GM12878 (cell line): ENCODE data around the gene DYNLT4. TPM values are rescaled to one million over a fixed set of nuclear protein-coding genes. Genes with fewer than 3 reads are reported as not detected.

ENCODE experiments used
- ATAC-seq: fragments of 200-7000 bp; cut with Tn5 transposase; 3 replicates; pipeline ENCODE4 v1.9.1; 2020; ENCODE audit warnings: mild to moderate bottlenecking, moderate library complexity
- Bru-seq: library from RNA; stranded (reverse); fragments of 400-500 nt; gene quantifications from one replicate; lab custom pipeline; 2021; lab: Mats Ljungman, UMichigan
- BruChase-seq, 2 experiments: library from RNA; stranded (reverse); fragments of 400-500 nt; gene quantifications; one replicate each; lab custom pipeline; 2021; lab: Mats Ljungman, UMichigan
- BruUV-seq: library from RNA; stranded (reverse); fragments of 400-500 nt; replicated peaks from 2 replicates; lab custom pipeline; 2021; lab: Mats Ljungman, UMichigan
- CTCF ChIA-PET: fragments of 300-600 bp; sonication (Branson Sonifier 250); formaldehyde crosslinking; extraction: SDS; loops from one replicate; lab custom pipeline; 2021; ENCODE audit warnings: inconsistent platforms; lab: Yijun Ruan, JAX
- POLR2A ChIA-PET: fragments of 350-600 bp; formaldehyde crosslinking; extraction: SDS; loops from one replicate; lab custom pipeline; 2021; ENCODE audit warnings: inconsistent platforms; lab: Charles Lee
- RAD21 ChIA-PET: fragments of 300-600 bp; sonication (Branson Sonifier 250); formaldehyde crosslinking; loops from one replicate; lab custom pipeline; 2023; ENCODE audit warnings: antibody characterized with exemption; ENCODE audit not compliant: unreplicated experiment; lab: Charles Lee
- SMC1A ChIA-PET: fragments of 300-600 bp; sonication (Branson Sonifier 250); formaldehyde crosslinking; loops from one replicate; lab custom pipeline; 2023; ENCODE audit not compliant: unreplicated experiment, uncharacterized antibody; lab: Charles Lee
- DNase-seq: peaks from one replicate; pipeline ENCODE4 v3.0.0-alpha.2; 2011; ENCODE audit warnings: low read depth, low spot score
- FAIRE-seq: peaks from 3 replicates; lab custom pipeline; 2011; peaks lifted over from hg19 to GRCh38; lab: Jason Lieb, UNC
- H2AFZ ChIP-seq: 2 replicates; pipeline ENCODE4 v1.6.0; 2011; ENCODE audit warnings: low read depth, low read length, control low read depth; ENCODE audit not compliant: control insufficient read depth
- H3K27ac ChIP-seq: 2 replicates; pipeline ENCODE4 v1.5.1; 2011; ENCODE audit warnings: control low read depth; ENCODE audit not compliant: control insufficient read depth, insufficient read depth
- H3K27me3 ChIP-seq, 2 experiments: replicated peaks in 1 of 2; 2 replicates each; pipeline versions ENCODE4 v1.6.0 to v1.6.1; 2011; ENCODE audit warnings: low read length in 1 of 2; ENCODE audit not compliant: control insufficient read depth in 2 of 2, insufficient read depth in 2 of 2
- H3K36me3 ChIP-seq, 2 experiments: 2 replicates each; pipeline ENCODE4 v1.5.1; 2011; ENCODE audit warnings: low read length in 1 of 2; ENCODE audit not compliant: control insufficient read depth in 2 of 2, insufficient read depth in 2 of 2
- H3K4me1 ChIP-seq: 2 replicates; pipeline ENCODE4 v1.6.1; 2011; ENCODE audit warnings: mild to moderate bottlenecking, low read length, moderate library complexity, mixed read lengths; ENCODE audit not compliant: control insufficient read depth, insufficient read depth
- H3K4me2 ChIP-seq: 2 replicates; pipeline ENCODE4 v1.6.0; 2011; ENCODE audit warnings: control low read depth; ENCODE audit not compliant: control insufficient read depth, insufficient read depth
- H3K4me3 ChIP-seq: fragments of 200-600 bp; sonication (generic); 2 replicates; pipeline ENCODE4 v1.5.1; 2016
- H3K79me2 ChIP-seq: 2 replicates; pipeline ENCODE4 v1.6.0; 2011; ENCODE audit warnings: low read length; ENCODE audit not compliant: control insufficient read depth, insufficient read depth
- H3K9ac ChIP-seq: 2 replicates; pipeline ENCODE4 v1.8.0; 2011; ENCODE audit warnings: low read length, control low read depth, mixed read lengths; ENCODE audit not compliant: control insufficient read depth, insufficient read depth
- H3K9me3 ChIP-seq: replicated peaks from 3 replicates; pipeline ENCODE4 v1.5.1; 2011; ENCODE audit warnings: mild to moderate bottlenecking, low read length; ENCODE audit not compliant: control insufficient read depth, insufficient read depth
- H4K20me1 ChIP-seq: 2 replicates; pipeline ENCODE4 v1.6.0; 2011; ENCODE audit not compliant: control insufficient read depth, insufficient read depth
- CHD2 ChIP-seq: IDR thresholded peaks from 2 replicates; pipeline ENCODE4 v1.6.1; 2011; ENCODE audit warnings: low read depth, low read length, improper control_type of control experiment, borderline replicate concordance
- KLF5 ChIP-seq: fragments of 450-650 bp; IDR thresholded peaks from 2 replicates; pipeline ENCODE4 v1.6.1; 2014; ENCODE audit warnings: mild to moderate bottlenecking; ENCODE audit not compliant: partially characterized antibody
- NFIC ChIP-seq: IDR thresholded peaks from 2 replicates; pipeline ENCODE4 v1.6.1; 2012; ENCODE audit warnings: low read depth, mild to moderate bottlenecking, inconsistent platforms, low read length, moderate library complexity
- NR2F1 ChIP-seq: fragments of 450-650 bp; conservative IDR thresholded peaks from 2 replicates; pipeline ENCODE4 v1.6.1; 2017; ENCODE audit warnings: mild to moderate bottlenecking
- SPI1 ChIP-seq: IDR thresholded peaks from 2 replicates; pipeline ENCODE4 v1.6.1; 2011; ENCODE audit warnings: low read depth, mild to moderate bottlenecking, low read length, moderate library complexity, borderline replicate concordance; ENCODE audit not compliant: insufficient read depth
- STAT3 ChIP-seq: IDR thresholded peaks from 2 replicates; pipeline ENCODE4 v1.6.1; 2011; ENCODE audit warnings: low read depth, low read length, improper control_type of control experiment
- WGBS: methylation state at CpG from one replicate; pipeline ENCODE4 v1.1.6; 2016; ENCODE audit warnings: low lambda C conversion rate; ENCODE audit not compliant: insufficient replicate concordance, insufficient coverage; ENCODE audit errors: missing lambda C conversion rate; 5-methylcytosine and 5-hydroxymethylcytosine counted together
- in situ Hi-C: fragments of 300-500 bp; cut with MboI; formaldehyde crosslinking; loops from 9 replicates; pipeline ENCODE4 v1.14.3; 2018; ENCODE audit warnings: mixed read lengths
- intact Hi-C: fragments of 100-400 bp; cut with micrococcal nuclease; formaldehyde crosslinking; loops from one replicate; pipeline ENCODE4 v1.14.2; 2022; ENCODE audit not compliant: unreplicated experiment
- long read RNA-seq, 2 experiments: library from polyadenylated mRNA; unstranded; transcript quantifications; one replicate each; pipeline ENCODE4 v2.0.0, GENCODE V29; 2019 to 2020
- polyA minus RNA-seq, 3 experiments: library from RNA; depleted of rRNA, polyadenylated mRNA; stranded (reverse); fragments of >200 nt; gene quantifications; 2 replicates each; pipeline ENCODE4 v1.2.3, GENCODE V29; 2011
- polyA plus RNA-seq, 11 experiments: library from polyadenylated mRNA; depleted of rRNA in 4 of 11; unstranded in 6 of 11; stranded (reverse) in 5 of 11; fragments of >200 nt; fragmentation: Nextera tagmentation in 4 of 11; fragmentation: Illumina TruSeq in 1 of 11; extraction: Ambion mirVana in 4 of 11; extraction: Trizol in 1 of 11; gene quantifications; 1 replicate in 1 of 11; 2 replicates in 10 of 11; pipeline versions ENCODE4 v1.2.1 to v1.2.3, GENCODE V29; 2011 to 2016; ENCODE audit warnings: inconsistent platforms in 2 of 11, missing spikeins in 2 of 11, low read depth in 1 of 11
- total RNA-seq, 4 experiments: library from RNA; depleted of rRNA in 3 of 4; stranded (reverse); fragments of >200 nt in 3 of 4; fragmentation: Illumina TruSeq in 1 of 4; extraction: Trizol in 1 of 4; gene quantifications; 2 replicates each; pipeline versions ENCODE4 v1.2.1 to v1.2.3, GENCODE V29; 2013 to 2021

The DYNLT4 gene, protein sequence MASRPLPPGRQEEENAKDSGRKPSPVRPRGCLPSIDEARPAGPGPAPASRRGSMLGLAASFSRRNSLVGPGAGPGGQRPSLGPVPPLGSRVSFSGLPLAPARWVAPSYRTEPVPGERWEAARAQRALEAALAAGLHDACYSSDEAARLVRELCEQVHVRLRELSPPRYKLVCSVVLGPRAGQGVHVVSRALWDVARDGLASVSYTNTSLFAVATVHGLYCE
- total RNA-seq (2013; cell fraction: nucleolus; rRNA removed), result 1.3 TPM in 1 of 2 replicates, not detected in the other
- total RNA-seq (2014; rRNA removed), result not detected in 2 replicates
- total RNA-seq (2014; rRNA removed; fragmentation: Illumina TruSeq; extraction: Trizol), result not detected in 2 replicates
- total RNA-seq (2021), result 0.28 and 0.45 TPM in 2 replicates
- polyA plus RNA-seq (2011; ENCODE audit: low read depth), result not detected
- polyA plus RNA-seq (2011; rRNA removed), result not detected in 2 replicates
- polyA plus RNA-seq (2011; cell fraction: cytosol; rRNA removed), result 0.10 TPM in 1 of 2 replicates, not detected in the other
- 0.22 TPM in 1 of 2 replicates, not detected in the other for polyA plus RNA-seq (2011; cell fraction: nucleus; rRNA removed)
- polyA plus RNA-seq (2012), result not detected in 2 replicates
- not detected in 2 replicates for polyA plus RNA-seq (2014; fragmentation: Illumina TruSeq; extraction: Trizol)
- not detected for polyA plus RNA-seq (2014; fragmentation: Nextera tagmentation; extraction: Ambion mirVana)
- not detected in 2 replicates for polyA plus RNA-seq (2014; rRNA removed)
- polyA plus RNA-seq (2016; fragmentation: Nextera tagmentation; extraction: Ambion mirVana), result under 1 TPM in 1 of 2 experiments, not detected in 1; 0.23 TPM
- not detected in 2 replicates for polyA minus RNA-seq (2011; rRNA and poly(A)+ RNA removed)
- polyA minus RNA-seq (2011; cell fraction: cytosol; rRNA and poly(A)+ RNA removed), result not detected in 2 replicates
- polyA minus RNA-seq (2011; cell fraction: nucleus; rRNA and poly(A)+ RNA removed), result 0.57 and 0.60 TPM in 2 replicates
- Bru-seq, nascent RNA, result percentile 36 among the genes with signal in this experiment
- BruChase-seq, experiment 1, labeled RNA remaining after a 6-hour chase, result percentile 22 among the genes with signal in this experiment
- BruChase-seq, experiment 2, labeled RNA remaining after a 2-hour chase, result percentile 27 among the genes with signal in this experiment
- long read RNA-seq, experiment 1, result 0 reads
- long read RNA-seq, experiment 2, result 0 reads

DNA sequence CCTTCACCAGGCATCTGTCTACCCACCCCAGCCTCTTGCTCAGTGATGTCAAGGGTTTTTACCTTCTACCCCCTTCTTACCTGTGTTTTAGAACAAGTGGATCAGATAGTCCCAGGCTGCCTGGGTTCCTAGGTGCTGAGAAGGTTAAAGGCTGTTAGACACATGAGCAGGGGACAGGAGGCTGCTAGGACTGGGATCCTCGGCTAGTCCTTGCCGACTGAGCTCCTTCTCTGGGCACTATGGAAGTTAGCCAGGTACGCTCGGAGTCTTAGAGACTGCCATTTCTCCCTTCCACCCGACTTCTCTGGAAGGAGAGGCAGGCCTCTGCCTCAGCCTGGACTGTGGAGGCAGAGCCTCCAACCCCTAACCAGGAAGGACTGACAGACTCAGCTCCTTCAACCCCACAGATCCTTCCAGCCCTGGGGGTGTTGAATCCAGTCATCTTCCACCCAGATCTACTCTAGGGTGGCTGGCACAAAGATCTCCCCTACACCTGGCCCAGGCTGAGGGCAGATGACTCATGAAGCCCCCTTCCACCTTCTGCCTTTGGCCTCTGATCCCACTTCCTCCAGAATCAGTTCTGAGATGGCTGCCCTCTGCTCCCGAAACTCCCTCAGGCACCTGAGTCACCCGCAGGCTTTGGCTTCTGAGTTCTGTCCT, at the start of gene DYNLT4:
Gene DYNLT4, minus strand, starts transcription at position 648 of the 660 bp plus-strand sequence. CDS start 683 bp downstream, outside the sequence.
- Histone ChIP-seq H3K4me1 (peaks cover 59% of the 10 kb centered on the region), H3K36me3 (peaks cover 6 to 9% of the 10 kb centered on the region in 2 experiments), H3K4me3 (no peak within 1 kb of the TSS), H3K79me2 (peaks cover 9% of the 10 kb centered on the region), H3K9me3 (no peaks in the 10 kb centered on the region), H3K4me2 (peak within 1 kb of the TSS; percentile 49; the same call in 1 of the 2 replicates), H3K27ac (peak within 1 kb of the TSS; percentile 95), H4K20me1 (no peaks in the 10 kb centered on the region), H3K27me3 (no peaks in the 10 kb centered on the region), H3K9ac (peak within 1 kb of the TSS; percentile 75), H2AFZ (peak within 1 kb of the TSS; percentile 52)
- intact Hi-C loops (no loop called here), in situ Hi-C loops (loop anchor here (5.0 kb wide), 1 partner anchor 75 kb away; the partner anchor contains the start of gene RNU5D-1)
- DNase-seq, result no peak
- ChIA-PET RAD21 (no interaction called here), POLR2A (interaction anchor here (0.6 to 5.1 kb wide), 3 partner anchors 7 to 92 kb away, joined by 4 to 59 read pairs (median 51); partner anchors contain the start of gene PLK3), SMC1A (interaction anchor here (2.7 to 4.6 kb wide), 2 partner anchors 13 to 85 kb away, joined by 13 to 52 read pairs; no protein-coding TSS in a partner anchor), CTCF (interaction anchor here (4.1 kb wide), 1 partner anchor 12 kb away, joined by 36 read pairs; no protein-coding TSS in a partner anchor)
- FAIRE-seq, result no peak
- BruUV-seq, result TSS peak; percentile 73
- ATAC-seq, result peak; percentile 5
- TF ChIP-seq NFIC, result no peak
- peak; percentile 4; the same call in 1 of the 2 replicates for TF ChIP-seq CHD2
- TF ChIP-seq KLF5, result no peak
- peak; percentile 51; the same call in 1 of the 2 replicates for TF ChIP-seq SPI1
- no peak for TF ChIP-seq STAT3
- TF ChIP-seq NR2F1, result peak; percentile 80
- WGBS, result 81% methylated on average over 7 of the region's 7 CpGs
